Natural killer cell (primary cell): ENCODE results near the gene KRAS. TPM values are rescaled to one million over a fixed set of nuclear protein-coding genes. Genes with fewer than 3 reads are reported as not detected.
A peak's percentile ranks its signal among the peaks of the same experiment; 100 is the strongest.

Experiments
- ATAC-seq, 3 donors: fragments of 150-1000 bp in 2 of 3; fragments of 200-7000 bp in 1 of 3; cut with Tn5 transposase; 1 replicate in 1 of 3; 2 replicates in 2 of 3; pipeline ENCODE4 v1.10.0; 2021; ENCODE audit warnings: mild to moderate bottlenecking in 2 of 3, moderate library complexity in 2 of 3
- DNase-seq, 2 donors: peaks; one replicate each; pipeline versions ENCODE4 v3.0.0 to v3.0.0-alpha.2; 2013 to 2021; ENCODE audit warnings: mixed read lengths in 1 of 2
- H3K27ac ChIP-seq: one replicate; pipeline ENCODE4 v1.5.1; 2013; ENCODE audit warnings: mild to moderate bottlenecking, low read length
- H3K27me3 ChIP-seq: one replicate; pipeline ENCODE4 v1.6.1; 2013; ENCODE audit warnings: low read length; ENCODE audit not compliant: control insufficient read depth, insufficient read depth
- H3K36me3 ChIP-seq: one replicate; pipeline ENCODE4 v1.6.1; 2013; ENCODE audit warnings: low read length; ENCODE audit not compliant: control insufficient read depth, insufficient read depth
- H3K4me1 ChIP-seq: one replicate; pipeline ENCODE4 v1.6.1; 2013; ENCODE audit warnings: low read length; ENCODE audit not compliant: control insufficient read depth, insufficient read depth
- H3K4me3 ChIP-seq: one replicate; pipeline ENCODE4 v1.5.1; 2013; ENCODE audit warnings: low read length
- H3K9me3 ChIP-seq: one replicate; pipeline ENCODE4 v1.6.1; 2013; ENCODE audit warnings: low read length; ENCODE audit not compliant: control insufficient read depth, insufficient read depth
- H3K27ac Mint-ChIP-seq, 2 donors: one replicate each; pipeline ENCODE4 v1.8.0; 2022; ENCODE audit warnings: mild to moderate bottlenecking in 2 of 2, mixed read lengths in 2 of 2, moderate library complexity in 1 of 2
- H3K27me3 Mint-ChIP-seq, 2 donors: one replicate each; pipeline ENCODE4 v1.8.0; 2022; ENCODE audit warnings: low read depth in 2 of 2, mixed read lengths in 2 of 2
- H3K36me3 Mint-ChIP-seq: one replicate; pipeline ENCODE4 v1.8.0; 2022; ENCODE audit warnings: mixed read lengths
- H3K4me1 Mint-ChIP-seq, 2 donors: one replicate each; pipeline ENCODE4 v1.8.0; 2022; ENCODE audit warnings: mixed read lengths in 2 of 2
- H3K4me3 Mint-ChIP-seq: one replicate; pipeline ENCODE4 v1.8.0; 2022; ENCODE audit warnings: mild to moderate bottlenecking, moderate library complexity, mixed read lengths
- H3K9me3 Mint-ChIP-seq, 2 donors: one replicate each; pipeline ENCODE4 v1.8.0; 2022; ENCODE audit warnings: mixed read lengths in 2 of 2
- CTCF ChIP-seq: fragments of 200-600 bp; IDR thresholded peaks from one replicate; pipeline ENCODE4 v1.8.0; 2022; ENCODE audit warnings: antibody characterized with exemption
- WGBS: methylation state at CpG from one replicate; pipeline ENCODE4 v1.1.7; 2013; ENCODE audit warnings: missing lambda C conversion rate; ENCODE audit not compliant: insufficient coverage; 5-methylcytosine and 5-hydroxymethylcytosine counted together
- intact Hi-C: fragments of 100-400 bp; cut with micrococcal nuclease; formaldehyde crosslinking; loops from one replicate; pipeline ENCODE4 v1.14.2; 2022
- total RNA-seq, 4 donors: library from RNA; stranded (reverse); fragments of 120-200 nt in 1 of 4; gene quantifications; one replicate each; pipeline versions ENCODE4 v1.2.3 to v1.2.4, GENCODE V29; 2013 to 2022

KRAS gene
- total RNA-seq, 3 donors from 2014 or later (not counting 1 experiment from before 2014, with no cell fraction given): 33.3 to 39.6 (median 35.7) TPM

DNA sequence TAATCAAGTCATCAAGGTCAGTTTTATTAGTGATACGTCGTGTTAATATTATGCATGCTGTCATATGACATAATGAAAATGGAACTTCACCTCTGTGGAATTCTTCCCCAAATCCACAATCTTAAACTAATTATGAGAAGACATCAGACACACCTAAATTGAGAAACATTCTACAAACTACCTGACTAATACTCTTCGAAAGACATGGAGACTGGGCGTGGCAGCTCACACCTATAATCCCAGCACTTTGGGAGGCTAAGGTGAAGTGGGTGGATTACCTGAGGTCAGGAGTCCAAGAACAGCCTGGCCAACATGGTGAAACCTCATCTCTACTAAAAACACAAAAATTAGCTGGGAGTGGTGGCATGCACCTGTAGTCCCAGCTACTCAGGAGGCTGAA, 33.3 kb upstream of the KRAS start:
- TF ChIP-seq CTCF: no peak
- ATAC-seq (no peak), DNase-seq (no peak)
- Mint-ChIP-seq H3K4me3 (no peak overlapping the region), H3K4me1 (peaks cover 32 to 42% of the 10 kb centered on the region in 2 donors), H3K36me3 (no peaks in the 10 kb centered on the region), H3K27me3 (no peaks in the 10 kb centered on the region), H3K27ac (no peak overlapping the region), H3K9me3 (peaks cover 0 to under 1% of the 10 kb centered on the region in 2 donors)
- intact Hi-C loops: no loop called here
- Histone ChIP-seq H3K9me3 (no peaks in the 10 kb centered on the region), H3K36me3 (no peaks in the 10 kb centered on the region), H3K4me3 (no peak overlapping the region), H3K4me1 (peaks cover 8% of the 10 kb centered on the region), H3K27me3 (no peaks in the 10 kb centered on the region), H3K27ac (no peak overlapping the region)
- 100% methylated on average over 1 of the region's 4 CpGs for WGBS

DNA sequence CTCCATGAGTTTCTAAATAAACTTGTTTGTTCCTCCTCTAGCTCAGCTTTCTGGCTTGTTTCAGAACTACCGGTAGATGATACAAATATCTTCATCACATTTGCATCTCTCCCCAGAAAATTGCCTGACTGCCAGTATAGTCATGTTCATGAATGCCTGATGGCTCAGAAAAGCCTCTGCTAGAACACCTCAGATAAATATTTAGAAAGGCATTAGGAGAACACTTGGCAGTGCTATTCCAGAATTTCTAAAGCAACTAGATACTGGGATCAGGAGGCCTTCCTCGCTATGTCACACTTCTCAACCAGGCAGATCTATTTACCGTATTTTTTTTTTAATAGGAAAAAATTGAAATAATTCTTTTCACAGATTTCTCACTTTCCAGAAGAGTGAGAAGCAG, 32.3 kb upstream of the KRAS start:
- no peak for TF ChIP-seq CTCF
- no peaks in the 10 kb centered on the region for H3K36me3 ChIP-seq
- Mint-ChIP-seq H3K27me3 (no peaks in the 10 kb centered on the region), H3K27ac (peak overlapping the region in 1 of 2 donors; percentile 21), H3K36me3 (no peaks in the 10 kb centered on the region), H3K9me3 (no peaks in the 10 kb centered on the region), H3K4me3 (no peak overlapping the region), H3K4me1 (peaks cover 32 to 42% of the 10 kb centered on the region in 2 donors)
- no peak for DNase-seq
- no peak overlapping the region for H3K4me3 ChIP-seq
- no peak overlapping the region for H3K27ac ChIP-seq
- intact Hi-C loops: no loop called here
- H3K4me1 ChIP-seq: peaks cover 8% of the 10 kb centered on the region
- H3K9me3 ChIP-seq: no peaks in the 10 kb centered on the region
- no peak for ATAC-seq
- H3K27me3 ChIP-seq: no peaks in the 10 kb centered on the region
- WGBS: 92% methylated on average over 1 of the region's 3 CpGs

DNA sequence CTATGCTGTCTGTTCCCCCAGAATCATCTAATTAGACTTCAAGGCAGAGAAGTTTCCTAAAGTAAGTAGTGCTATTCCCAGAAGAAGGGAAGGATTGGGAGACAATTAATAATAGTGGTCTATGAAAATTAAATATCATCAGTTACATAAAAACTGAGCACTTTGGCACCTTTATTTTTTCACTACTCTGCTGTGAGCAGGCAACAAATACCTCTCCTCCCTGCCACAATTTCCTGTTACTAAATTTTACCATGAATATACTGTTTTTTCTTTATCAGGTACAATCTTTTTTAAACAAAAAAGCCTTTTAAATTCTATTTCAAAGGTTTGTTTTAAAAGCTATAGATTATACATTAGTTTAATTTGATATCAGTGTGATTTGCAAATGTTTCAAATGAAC, 29.4 kb upstream of the KRAS start:
- H3K4me1 Mint-ChIP-seq: peaks cover 37 to 42% of the 10 kb centered on the region in 2 donors
- H3K27ac Mint-ChIP-seq: peak overlapping the region; percentile 66 to 77
- Histone ChIP-seq H3K27me3 (no peaks in the 10 kb centered on the region), H3K9me3 (no peaks in the 10 kb centered on the region), H3K36me3 (no peaks in the 10 kb centered on the region), H3K4me3 (no peak overlapping the region), H3K27ac (peak overlapping the region; percentile 43), H3K4me1 (peaks cover 8% of the 10 kb centered on the region)
- DNase-seq (peak in 1 of 2 donors; percentile 20), ATAC-seq (peak in 2 of 3 donors; percentile 50 to 63)
- no peaks in the 10 kb centered on the region for H3K9me3 Mint-ChIP-seq
- H3K36me3 Mint-ChIP-seq: no peaks in the 10 kb centered on the region
- no peak for TF ChIP-seq CTCF
- H3K4me3 Mint-ChIP-seq: peak overlapping the region; percentile 72
- intact Hi-C loops: no loop called here
- no peaks in the 10 kb centered on the region for H3K27me3 Mint-ChIP-seq

DNA sequence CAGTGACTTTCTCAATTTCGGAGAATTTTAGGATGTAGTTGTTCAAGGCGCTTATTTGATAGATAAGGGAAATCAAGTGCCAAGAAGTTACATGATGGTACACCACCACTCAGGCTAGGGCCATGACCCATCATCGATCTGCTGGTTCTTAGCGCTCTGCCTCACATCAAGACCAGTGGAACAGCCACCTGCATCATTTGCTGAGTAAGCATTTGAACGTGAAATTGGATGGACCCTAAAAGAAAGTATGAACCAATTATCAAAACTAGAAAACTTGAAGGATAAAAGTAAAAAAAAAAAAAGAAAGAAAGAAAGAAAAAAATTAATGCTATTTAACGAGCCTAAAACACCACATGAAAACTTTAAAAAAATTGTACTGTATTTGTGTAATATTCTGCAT, 27.5 kb upstream of the KRAS start:
- Histone ChIP-seq H3K36me3 (no peaks in the 10 kb centered on the region), H3K9me3 (no peaks in the 10 kb centered on the region), H3K4me3 (no peak overlapping the region), H3K27ac (no peak overlapping the region), H3K27me3 (no peaks in the 10 kb centered on the region), H3K4me1 (peaks cover 8% of the 10 kb centered on the region)
- intact Hi-C loops: no loop called here
- TF ChIP-seq CTCF: no peak
- no peak for DNase-seq
- no peak for ATAC-seq
- H3K9me3 Mint-ChIP-seq: no peaks in the 10 kb centered on the region
- no peaks in the 10 kb centered on the region for H3K36me3 Mint-ChIP-seq
- WGBS: 96% methylated on average over 4 of the region's 6 CpGs
- no peak overlapping the region for H3K27ac Mint-ChIP-seq
- H3K4me1 Mint-ChIP-seq: peaks cover 32 to 34% of the 10 kb centered on the region in 2 donors
- no peak overlapping the region for H3K4me3 Mint-ChIP-seq
- no peaks in the 10 kb centered on the region for H3K27me3 Mint-ChIP-seq
